NK-92 treated with Interleukin-12 subunit alpha and Interleukin-12 subunit beta, amount 100 ng/mL, for 24 hours (cell line): ENCODE results near the gene OSBPL10.

ENCODE experiments used
- DNase-seq: peaks from one replicate; lab custom pipeline; 2025; lab: John Stamatoyannopoulos, UW

The OSBPL10 gene

DNA sequence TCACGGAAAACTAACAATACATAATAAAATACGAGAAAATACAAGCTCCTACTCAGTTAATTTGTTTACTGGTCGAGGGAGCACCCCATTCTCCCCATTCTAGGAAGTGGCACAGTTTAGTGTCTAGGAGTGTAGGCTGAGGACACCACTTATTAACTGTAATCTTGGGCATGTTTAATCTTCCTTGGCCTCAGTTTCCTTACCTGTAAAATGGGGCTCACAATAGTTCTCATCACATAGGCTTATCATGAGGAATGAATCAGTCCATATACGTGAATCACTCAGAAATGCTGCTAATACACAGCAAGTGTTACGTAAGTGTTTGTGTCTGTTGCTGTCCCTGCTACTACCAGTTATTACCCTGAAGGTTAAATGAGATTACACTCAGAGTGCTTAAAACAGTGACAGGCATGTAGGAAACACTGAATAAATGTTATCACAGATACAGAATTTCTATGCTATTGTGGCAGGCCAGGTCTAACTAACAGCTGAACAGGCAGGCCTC is 210.2 kb downstream of the OSBPL10 start:
- no peak for DNase-seq

DNA sequence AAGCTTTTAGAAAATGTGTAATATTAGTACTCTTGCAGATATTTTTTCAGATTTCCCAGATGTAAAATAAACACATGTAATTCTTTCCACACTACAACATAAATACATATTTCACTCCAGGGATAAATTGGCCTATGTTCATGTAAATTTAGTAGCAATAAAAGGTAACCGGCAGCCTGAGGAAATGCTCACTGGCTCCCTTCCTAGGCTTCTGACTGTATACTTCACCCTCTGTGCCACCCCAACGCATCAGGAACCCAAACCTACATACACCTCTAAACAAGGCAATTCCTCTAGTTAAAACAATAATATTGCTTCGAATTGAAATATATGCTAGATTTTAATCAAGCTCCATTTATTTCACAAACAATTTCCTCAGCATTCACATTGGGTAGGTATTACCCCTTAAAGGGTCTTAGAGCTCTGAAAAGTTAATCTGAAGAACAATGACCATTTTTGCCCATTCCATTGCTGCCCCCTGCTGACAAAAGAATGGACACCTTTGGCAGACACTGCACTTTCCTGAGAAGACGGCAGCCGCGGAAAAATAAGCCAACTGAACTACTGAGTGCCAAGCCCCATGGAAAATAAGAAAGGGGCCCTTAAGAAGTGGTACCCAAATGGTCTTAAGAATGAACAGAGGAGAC is 212.5 kb downstream of the OSBPL10 start:
- no peak for DNase-seq

DNA sequence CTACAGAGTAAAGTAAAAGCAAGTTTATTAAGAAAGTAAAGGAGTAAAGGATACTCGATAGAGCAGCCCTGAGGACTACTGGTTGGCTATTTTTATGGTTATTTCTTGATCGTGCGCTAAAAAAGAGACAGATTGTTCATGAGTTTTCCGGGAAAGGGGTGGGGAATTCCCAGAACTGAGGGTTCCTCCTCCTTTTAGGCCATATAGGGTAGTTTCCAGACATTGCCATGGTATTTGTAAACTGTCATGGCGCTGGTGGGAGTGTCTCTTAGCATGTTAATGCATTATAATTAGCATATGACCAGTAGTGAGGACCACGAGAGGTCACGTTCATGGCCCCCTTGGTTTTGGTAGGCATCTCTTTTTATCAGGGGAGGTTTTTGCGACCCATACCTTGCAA is 213.1 kb downstream of the OSBPL10 start:
- DNase-seq, result no peak

DNA sequence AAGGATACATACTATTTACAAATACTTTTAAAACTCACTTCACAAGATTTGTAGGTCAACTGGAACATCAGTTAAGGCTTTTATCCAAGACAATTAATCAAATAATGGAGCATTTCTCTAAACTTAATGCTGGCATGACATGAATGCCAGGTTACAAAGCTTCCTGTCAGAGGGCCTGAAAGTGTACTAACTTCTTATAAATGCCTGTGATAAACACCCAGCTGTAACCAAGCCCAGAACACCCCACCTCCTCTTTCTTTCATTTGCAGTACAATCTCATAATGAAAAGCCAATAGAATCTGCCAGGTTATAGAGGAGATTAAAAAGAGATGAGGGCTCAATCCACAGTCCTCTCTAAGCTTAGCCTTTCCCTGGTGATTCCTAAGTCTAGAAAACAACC is 214.4 kb downstream of the OSBPL10 start:
- no peak for DNase-seq

DNA sequence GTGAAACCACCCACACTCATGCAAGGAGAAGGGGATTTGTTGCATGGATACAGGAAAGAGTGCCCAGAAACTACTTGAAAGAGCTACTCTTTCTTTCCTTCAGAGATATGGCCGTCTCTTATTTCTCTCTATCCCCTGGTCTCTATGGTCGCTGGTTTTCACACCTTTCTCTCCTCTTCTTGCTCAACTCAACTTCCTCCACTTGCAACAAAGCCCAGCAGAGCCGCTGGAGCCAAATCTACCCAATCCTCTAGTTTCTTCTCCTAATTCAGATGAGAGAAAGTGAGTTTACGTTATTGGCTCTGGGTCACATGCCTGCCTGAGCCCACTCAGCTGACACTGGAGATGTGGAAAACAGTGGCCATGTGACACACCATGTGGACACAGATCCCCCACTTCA is 215.2 kb downstream of the OSBPL10 start:
- DNase-seq, result no peak

DNA sequence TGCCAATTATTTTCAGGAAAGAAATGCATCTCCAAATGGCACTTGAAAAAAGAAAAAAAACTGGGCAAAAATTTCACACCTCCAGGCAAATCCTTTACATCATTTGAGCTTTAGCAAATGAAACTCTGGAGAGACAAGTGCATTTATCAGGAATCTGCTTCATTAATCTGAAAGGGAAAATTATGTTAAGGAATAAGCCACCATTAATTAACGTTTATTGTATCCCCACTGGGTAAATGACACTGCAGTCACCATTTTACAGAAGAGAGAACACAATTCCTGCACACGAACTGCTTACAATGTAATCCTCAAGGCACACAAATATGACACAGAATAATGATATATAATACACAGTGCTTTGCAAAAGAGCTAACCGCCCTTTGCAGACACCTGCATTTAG is 217.3 kb downstream of the OSBPL10 start:
- no peak for DNase-seq

DNA sequence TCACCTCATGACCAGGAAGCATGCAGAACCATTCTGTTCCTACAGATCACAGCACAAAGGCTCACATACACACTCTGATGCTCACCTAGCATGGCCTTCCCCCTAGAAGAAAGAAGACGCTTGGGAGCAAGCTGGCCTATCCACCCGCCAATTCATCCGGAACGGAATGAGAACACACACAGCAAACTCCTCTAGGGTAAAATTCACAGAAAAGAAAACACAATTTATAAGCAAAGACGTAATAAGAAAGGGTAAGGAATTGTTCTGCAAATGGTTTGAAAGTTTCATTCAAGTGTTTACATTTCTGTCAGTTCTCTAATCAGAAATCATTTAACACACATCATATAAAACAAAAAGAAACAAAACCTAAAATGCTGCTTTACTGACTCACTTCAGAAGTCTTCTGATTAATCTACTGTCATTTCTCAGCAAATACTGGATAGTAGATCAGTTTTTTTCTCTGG is 218.1 kb downstream of the OSBPL10 start:
- no peak for DNase-seq

DNA sequence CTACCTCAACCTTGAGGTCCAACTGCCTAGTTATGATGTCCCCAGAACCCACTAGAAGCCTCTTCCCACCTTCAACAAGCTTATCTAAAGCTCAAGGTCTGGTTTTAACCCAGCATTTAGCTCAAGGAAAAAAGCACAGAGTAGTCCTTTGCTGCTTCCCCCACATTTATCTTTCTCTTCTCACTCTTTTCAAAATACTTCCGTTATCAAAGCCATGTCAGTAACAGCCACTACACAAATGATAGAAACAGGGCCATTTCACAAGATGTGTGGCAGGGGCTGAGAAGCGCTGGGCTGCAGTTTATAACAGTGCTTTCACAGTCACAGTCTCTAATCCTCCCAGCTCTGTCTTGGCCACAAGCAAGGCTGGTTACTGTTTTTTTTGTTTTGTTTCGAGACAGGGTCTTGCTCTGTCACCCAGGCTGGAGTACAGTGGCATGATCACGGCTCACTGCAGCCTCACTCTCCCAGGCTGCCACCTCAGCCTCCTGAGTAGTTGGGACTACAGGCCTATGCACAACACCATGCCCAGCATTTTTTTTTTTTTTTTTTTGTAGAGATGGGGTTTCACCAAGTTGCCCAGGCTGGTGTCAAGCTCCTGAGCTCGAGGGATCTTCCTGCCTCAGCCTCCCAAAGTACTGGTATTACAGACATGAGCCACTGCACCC is 218.8 kb downstream of the OSBPL10 start:
- no peak for DNase-seq

DNA sequence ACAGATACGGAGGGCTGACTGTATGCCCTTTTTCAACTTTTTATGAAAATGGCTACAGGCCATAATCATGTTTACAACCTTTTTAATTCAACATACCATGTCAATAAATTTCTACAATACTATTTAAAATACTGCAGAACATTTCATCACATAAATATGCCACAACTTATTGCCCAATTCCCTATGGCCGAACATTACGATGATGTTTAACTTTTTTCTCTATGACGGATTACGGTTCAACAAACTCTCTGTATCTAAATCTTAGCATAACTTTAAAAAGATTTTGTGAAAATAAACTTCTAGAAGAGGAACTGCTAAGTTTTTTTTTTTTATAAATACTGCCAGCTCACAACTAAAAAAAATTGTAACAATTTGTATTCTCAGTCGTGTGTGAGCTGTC is 220.4 kb downstream of the OSBPL10 start:
- DNase-seq, result no peak

DNA sequence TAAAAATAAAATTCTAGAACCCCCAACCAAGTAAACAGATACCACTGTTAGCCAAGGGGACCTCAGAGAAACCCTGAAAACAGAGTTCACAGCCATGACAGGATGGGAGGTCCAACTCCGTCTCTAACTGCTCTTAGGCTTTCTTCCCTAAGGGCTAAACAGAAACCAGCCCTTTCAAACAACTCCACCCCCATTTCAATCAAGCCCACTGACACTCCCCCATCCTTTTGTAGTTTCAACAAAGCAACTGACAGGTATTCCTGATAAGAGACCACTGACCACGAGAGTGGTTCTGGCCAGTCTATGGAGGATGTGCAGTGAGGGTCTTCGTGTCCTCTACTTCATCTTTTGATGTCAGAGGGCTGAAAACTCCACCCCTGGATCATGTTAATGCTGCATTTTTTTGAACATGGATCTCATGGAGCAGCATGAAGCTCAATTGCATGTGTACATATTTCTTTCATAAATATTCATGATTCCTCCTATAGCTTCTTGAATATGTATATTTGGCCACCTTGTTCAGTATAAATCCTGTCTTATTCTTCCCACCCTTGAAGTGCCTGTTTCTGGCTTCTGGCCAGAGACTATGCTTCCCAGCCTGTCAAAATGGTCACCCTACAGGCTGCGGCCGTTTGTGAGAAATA is 222.6 kb downstream of the OSBPL10 start:
- DNase-seq, result no peak

DNA sequence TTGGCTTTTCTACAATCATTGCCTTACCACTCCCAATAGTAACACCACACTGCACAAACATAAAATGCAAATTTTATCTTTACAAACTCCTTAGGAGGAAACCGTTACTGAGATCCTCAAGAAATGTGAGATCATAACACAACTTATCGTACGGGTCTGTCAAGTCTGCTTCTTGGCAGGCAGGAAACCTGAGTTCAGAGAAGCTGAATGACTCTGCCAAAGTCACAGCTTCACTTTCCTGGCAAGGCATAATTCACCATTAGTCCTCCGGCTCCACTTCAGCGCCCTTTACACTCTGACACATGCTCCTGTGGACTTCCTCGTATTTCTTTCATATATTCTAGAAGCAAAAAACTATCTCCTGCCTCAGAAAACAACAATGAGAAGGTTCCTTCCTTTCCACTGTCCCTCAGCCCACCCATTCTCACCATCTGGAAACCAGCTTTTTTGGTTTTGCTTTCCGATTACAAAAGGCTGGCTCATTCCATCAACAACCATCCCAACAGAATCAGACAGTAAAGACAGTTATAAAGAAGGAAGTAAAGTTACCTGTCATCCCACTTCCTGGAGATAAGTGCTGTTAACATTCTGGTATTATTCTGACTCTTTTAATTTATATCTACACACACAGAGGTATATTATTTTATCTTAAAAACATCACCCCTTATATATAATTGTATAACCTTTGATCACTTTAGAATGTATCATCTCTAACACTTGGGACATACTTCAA is 225.0 kb downstream of the OSBPL10 start:
- no peak for DNase-seq

DNA sequence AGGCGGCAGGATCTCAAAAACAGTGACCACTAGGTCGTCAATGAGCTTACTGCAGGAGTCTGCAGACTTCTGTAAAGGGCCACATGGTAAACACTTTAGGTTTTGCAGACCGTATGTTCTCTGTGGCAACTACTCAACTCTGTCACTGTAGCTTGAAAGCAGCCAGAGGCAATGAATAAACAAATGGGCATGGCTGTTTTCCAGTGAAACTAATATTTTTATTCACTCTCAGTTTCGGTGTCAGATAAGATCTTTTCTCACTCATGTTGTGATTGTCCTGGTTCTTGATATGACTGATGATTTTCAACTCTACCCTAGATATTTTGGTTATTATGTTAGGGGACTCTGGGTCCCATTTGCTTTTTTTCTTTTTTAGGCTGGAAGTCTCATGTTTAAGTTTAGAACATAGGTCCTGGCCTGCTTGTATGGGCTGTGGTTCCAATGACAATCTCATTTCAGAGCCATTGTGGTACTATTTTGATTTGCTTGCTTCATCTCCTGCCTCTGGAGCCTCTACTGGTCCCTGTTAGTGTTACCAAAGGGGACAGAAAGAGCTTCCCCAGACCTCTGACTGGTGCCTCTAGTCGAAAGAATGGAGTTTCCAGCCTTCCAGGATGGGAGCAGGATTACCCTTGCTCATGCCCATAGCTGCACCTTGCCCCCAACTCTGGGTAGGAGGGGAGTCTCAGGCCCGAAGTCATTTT is 226.3 kb downstream of the OSBPL10 start:
- no peak for DNase-seq

DNA sequence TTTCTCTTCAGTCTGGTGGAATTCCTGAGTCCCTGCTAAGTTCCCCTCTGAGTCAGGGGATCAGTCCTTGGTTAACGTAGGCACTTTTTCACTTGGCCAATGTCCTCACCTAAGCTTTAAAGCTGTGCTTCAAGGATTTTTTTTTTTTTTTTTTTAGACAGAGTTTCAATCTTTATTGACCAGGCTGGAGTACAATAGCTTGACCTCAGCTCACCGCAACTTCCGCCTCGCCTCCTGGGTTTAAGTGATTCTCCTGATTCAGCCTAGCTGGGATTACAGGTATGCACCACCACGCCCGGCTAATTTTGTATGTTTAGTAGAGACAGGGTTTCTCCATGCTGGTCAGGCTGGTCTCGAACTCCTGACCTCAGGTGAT is 228.0 kb downstream of the OSBPL10 start:
- no peak for DNase-seq

DNA sequence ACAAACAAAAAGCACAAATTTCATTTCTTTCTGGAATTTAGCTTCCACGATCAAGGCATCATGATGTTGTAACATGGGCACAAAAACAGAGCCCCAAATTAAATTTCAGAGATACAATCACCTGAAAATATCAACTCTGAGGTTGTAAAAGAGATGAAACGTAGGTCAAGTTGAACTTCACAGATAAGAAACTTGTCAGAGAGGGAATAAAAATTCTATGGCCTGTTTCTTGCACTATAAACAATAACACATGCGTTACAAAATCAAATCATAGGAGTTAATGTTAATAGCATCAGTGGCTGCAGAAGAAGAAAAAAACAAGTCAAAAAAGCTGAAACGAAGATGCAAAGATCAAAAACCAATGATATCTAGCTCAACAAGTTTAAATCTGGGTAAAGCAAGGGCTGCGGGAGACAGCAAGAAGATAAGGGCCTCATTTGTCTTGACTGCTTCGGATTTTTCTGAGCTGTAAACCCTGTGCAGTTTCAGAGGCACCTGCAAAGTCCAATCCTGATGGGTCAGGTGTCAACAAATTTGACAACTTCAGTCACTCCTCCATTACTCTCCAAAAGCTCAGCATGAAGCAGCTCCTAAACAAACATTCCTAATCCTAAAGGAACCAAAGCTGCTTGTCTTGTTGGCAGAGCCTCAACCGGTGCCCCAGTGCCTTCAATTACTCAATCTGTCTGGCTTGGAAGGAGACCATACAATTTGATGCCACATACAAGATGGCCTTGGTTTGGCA is 228.6 kb downstream of the OSBPL10 start:
- no peak for DNase-seq

DNA sequence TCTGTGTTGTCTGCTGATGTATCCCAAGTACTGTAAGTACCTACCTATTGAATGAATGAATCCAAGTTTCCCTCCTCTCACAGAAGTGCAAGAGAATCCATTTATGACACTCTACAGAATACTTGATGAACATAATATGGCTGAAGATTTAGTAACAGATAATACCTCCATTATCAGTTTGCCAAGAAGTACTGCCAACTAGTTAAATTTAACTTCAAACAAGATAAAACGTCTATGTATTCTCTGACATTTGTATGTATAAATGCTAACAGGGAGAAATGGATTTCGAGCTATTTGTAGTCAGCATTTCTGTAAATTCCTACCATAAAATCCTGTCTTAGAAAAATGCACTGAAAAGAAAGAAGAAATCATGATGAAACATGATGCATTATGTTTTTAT is 230.7 kb downstream of the OSBPL10 start:
- no peak for DNase-seq

DNA sequence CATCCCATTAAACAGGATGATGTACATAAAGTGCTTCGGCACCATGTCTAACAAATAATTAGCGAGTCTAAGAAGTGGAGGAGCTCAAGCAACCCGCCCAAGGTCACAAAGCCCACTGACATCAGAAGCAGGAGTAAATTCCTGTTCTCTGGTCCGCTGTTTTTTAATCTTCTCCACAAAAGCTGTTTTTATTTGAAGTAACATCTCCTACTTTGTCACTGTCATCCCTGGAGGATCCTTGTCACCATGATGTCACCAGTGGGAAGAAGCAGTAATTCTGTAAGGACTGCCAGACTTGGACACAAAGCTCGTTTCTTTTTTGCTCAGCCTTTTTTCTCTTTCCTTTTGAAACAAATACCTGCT is 232.1 kb downstream of the OSBPL10 start:
- no peak for DNase-seq

DNA sequence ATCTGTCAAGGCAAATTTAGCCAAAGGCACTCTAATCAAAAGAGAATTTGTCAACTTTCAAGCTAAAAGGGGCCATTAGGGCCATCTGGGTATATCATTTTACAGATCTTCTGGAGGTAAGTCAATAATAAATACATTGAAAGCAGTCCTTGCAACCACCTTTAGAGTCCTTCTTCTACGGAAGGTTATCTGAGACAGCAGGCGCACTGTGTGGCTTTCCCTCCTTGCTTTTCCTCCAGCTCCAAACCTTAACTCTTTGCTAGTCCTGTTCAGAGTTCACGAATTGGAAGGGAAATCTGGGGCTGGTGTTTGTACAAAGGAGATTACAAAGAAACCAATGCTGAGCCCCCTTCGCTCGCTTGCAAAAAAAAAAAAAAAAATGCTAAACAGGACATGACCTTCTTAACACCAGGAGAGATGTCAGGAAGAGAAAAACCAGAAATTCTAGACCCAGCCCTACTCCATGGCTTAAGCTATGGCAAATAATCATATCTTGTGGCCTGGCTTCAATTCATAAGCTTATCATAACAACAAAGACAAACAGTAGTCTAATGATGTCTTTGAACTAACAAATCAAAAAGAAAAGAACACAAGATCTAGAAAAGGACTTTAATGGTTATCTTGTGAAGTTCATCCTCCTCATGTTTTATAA is 232.7 kb downstream of the OSBPL10 start:
- DNase-seq, result no peak

DNA sequence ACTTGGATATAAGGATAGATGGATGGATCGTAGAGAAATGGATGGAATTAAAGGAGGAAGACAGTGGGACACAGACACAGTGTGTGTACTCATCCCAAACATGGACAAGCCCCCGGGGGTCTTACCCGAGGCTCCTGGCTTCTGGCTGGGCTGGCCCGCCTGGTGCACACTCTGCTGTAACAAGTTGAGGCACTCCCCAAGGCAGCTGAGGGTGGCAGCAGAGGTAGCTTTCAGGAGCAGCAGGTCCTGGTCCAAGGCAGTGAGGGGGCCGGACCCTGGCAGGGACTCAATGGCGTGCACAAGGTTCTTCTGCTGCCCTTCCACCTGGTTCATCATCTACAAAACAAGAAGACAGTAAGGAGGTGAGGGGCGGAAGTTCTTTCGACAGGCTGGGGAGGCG is 233.3 kb downstream of the OSBPL10 start:
- no peak for DNase-seq

DNA sequence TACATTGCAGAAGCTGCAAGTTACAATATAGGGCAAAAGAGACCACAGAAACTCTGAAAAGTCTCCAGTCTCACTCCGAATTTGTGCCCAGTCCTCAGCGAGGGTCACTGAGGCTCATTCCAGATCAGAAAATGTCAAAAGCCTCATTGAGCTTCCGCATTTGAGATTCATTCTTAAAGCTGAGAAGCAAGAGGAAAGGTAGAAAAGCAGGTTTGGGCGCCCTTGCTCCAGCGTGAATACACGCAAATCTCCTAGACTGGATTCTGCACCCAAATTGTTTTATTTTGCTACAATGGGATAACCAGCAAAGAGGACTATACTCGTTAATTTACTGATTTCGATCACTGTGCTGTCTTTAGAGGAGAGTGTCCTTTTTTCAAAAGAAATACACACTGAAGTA is 236.1 kb downstream of the OSBPL10 start:
- no peak for DNase-seq

DNA sequence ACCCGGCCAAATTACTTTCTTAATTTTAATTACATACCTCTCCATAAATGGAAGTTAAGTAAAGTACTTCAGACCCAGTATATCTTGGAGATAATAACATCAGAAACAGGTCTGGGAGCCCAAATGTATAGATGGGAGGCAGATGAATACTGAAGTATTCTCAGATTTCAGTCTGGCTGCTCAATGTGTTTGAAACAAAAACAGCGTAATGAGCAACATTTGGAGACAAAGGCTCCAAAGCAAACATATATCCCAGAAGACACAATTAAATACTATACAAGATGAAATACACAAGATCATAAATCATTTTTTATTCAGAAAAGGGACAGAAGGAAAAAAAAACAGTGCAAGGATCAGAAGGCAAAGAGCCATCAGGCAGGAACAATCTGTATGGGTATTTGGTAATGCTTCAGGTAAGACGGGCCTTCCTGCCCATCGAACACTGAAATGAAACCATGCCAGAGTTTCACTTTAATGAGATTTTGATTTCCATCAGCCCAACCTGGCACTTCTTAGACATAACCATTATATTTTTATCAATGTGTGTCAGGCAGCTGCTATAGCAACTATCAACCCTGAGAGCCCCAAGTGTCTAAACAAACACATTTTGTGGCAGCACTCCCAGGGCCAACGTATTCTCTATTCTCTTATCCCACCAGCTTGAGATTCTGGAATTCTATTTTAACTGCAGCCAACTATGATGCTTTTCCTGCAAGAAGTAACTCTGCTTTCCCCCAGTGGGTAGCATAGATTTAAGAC is 237.6 kb downstream of the OSBPL10 start:
- no peak for DNase-seq
